Measurements from ENCODE around the gene PARD3B.

PARD3B gene

DNA sequence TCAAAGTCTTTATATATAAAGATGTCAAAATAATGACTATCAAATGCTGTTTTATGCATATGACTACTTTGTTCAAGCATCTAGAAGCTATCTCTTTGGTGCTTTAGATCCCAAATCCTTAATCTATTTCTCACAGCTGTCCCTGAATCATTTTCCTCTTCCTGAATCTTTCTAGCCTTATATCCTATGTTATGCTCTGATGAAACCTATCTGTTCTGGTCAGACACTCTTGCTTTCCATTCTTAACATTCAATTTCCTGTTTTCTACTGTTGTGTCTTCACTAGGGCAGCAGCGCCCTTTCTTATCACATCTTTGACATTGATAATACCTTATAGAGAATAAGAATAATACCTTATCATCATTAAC, 6.3 kb upstream of the PARD3B start:
- no peak overlapping the region for H3K4me3 ChIP-seq (replicated peaks; ENCODE audit: low read depth, low read length)
- DNase-seq (ENCODE audit: low read depth), result no peak
- TF ChIP-seq, protein P1, sequence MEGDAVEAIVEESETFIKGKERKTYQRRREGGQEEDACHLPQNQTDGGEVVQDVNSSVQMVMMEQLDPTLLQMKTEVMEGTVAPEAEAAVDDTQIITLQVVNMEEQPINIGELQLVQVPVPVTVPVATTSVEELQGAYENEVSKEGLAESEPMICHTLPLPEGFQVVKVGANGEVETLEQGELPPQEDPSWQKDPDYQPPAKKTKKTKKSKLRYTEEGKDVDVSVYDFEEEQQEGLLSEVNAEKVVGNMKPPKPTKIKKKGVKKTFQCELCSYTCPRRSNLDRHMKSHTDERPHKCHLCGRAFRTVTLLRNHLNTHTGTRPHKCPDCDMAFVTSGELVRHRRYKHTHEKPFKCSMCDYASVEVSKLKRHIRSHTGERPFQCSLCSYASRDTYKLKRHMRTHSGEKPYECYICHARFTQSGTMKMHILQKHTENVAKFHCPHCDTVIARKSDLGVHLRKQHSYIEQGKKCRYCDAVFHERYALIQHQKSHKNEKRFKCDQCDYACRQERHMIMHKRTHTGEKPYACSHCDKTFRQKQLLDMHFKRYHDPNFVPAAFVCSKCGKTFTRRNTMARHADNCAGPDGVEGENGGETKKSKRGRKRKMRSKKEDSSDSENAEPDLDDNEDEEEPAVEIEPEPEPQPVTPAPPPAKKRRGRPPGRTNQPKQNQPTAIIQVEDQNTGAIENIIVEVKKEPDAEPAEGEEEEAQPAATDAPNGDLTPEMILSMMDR (IDR thresholded peaks at IDR 0.05; ENCODE audit: low read length, missing control alignments), result no peak

DNA sequence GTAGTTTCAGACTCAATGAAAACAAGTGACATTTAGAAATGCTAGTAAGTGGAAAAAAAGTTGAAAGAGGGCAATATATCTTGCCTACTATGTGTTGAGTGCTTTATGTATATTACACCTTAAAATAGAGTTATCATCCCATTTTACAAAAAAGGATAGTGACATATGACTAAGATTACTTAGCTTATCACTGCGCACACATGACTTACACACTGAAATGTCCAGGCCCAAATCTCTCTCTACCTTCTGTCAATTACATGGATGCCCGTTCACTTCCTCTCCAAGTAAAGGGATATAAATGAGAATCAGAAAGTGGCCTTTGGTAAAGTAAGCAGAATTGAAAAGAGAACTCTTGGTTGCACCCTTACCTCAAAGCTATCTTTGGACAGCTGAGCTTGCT, 3.6 kb upstream of the PARD3B start:
- H3K4me3 ChIP-seq (replicated peaks; ENCODE audit: low read depth, low read length), result no peak overlapping the region
- DNase-seq (ENCODE audit: low read depth), result no peak
- TF ChIP-seq, protein P1 (IDR thresholded peaks at IDR 0.05; ENCODE audit: low read length, missing control alignments), result no peak

DNA sequence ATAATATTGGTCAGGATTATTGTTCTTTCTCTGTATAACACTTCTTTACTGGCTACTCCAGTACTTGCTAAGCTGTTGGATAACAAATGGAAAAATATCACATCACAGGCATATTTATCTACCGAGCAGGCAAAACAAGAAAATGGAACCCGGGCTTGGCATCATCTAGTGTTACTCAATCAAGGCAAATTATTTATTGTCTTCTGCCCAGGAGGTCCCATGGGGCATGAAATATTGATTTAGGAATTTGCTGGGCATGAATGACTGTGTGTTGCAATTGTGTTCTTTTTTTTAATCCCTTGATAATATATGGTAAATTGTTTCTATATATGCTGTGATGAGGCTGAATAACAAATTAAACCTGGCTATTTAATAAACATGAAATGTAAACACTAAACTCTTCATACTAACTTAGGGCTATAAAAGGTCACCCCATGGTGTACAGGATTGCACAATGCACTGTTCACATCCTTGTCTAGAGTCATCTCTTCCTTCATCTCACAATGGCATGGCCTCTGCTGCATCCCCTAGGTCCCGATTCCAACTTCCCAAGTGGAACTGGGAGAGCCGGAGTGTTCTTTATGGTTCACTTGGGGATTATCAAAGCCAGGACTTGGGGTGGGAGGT, 2.2 kb upstream of the PARD3B start:
- TF ChIP-seq, protein P1 (IDR thresholded peaks at IDR 0.05; ENCODE audit: low read length, missing control alignments), result no peak
- DNase-seq (ENCODE audit: low read depth), result no peak

DNA sequence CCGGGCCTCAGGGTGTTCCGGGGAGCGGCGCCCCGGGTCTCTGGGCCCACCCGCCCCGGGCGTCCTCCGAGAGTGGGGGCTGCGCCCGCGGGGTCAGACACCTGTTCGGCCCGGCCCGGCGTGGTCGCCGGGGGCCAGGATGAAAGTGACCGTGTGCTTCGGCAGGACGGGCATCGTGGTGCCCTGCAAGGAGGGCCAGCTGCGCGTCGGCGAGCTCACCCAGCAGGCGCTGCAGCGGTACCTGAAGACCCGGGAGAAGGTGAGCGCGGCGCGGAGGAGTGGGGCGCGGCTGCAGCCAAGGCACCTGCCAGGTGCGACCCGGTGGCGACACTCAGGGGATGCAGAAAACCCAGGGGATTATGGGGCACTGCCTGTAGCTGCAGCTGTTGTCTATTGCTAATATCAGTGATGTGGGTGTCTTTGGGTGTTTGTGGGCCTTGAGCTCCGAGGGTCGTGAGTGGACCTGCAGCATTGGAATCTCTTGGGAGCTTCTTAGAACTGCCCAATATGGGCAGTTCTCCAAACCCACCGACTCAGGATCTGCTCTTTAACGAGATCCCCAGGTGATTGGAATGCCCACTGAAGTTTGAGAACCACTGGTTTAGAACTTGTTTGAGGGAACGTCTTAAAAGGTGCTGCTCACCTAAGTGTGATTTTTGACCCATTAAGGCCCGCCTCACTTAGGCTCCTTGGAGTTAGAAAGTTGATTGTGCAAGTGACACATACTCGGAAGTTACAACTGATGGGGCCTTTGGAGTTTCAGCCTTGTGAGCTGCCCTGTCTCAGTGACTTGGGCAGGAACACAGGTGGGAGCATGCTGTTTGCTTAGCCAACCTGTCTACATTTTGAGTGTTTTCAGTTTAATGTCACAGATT, 823 bp downstream of the PARD3B start:
- DNase-seq (ENCODE audit: low read depth), result no peak
- TF ChIP-seq, protein P1 (IDR thresholded peaks at IDR 0.05; ENCODE audit: low read length, missing control alignments), result no peak
- peak overlapping the region; percentile 63 for H3K4me3 ChIP-seq (replicated peaks; ENCODE audit: low read depth, low read length)

More for the DNA sequence above, 2.2 kb upstream of the PARD3B start:
- H3K4me3 ChIP-seq (replicated peaks; ENCODE audit: low read depth, low read length), result no peak overlapping the region

DNA sequence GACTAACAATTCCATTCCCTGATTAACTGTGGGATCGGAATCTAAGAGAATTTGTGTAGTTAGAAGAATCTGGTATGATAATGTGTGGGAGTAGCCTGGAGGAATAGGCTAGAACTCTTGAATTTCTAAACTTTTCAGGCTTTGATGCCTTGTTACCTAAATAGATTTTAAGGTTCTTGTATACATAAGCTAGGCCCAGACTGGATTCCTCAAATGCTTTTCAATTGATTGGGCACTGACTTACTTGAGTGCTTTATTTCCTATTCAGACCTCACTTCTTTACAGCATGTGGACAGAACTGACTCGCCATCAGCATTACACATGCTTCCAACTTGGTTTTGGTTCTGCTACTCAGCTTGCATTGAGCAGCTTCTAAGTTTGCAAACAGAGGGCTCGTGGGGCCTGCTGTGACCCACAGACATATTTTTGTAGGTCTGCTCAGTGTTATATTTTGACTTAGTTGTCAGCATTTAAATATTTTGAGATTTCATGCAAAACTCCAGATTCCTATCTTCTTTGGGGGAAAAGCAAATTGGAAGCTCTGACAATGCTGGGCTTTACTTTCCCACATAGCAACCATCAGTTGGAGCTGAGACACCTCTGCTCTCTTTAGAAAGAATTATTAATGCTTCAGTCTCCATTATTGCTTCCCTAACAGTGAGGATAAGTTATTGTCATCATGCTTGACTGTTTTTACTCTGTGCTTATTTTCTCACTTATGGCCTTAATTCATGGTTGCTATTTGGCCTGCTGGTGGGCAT, 5.7 kb downstream of the PARD3B start:
- peak; percentile 52 for DNase-seq (ENCODE audit: low read depth)
- H3K4me3 ChIP-seq (replicated peaks; ENCODE audit: low read depth, low read length), result no peak overlapping the region
- TF ChIP-seq, protein P1 (IDR thresholded peaks at IDR 0.05; ENCODE audit: low read length, missing control alignments), result no peak

DNA sequence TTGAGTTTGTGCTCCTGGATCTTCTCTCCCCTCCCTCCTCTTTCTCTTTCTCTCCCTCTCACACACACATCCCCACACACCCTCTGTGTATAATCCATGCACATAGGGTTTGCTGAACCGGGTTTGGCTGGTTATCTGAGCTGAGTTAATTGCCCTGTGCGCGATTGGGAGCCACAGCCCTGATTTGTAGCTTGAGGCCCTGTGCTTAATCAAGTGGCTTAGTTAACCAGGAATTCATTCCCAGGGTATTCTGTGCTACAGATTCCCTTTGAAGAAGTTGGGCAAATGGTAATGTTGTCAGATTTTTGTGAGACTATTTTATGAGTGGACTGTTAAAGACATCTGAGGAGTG, 6.2 kb downstream of the PARD3B start:
- TF ChIP-seq, protein P1 (IDR thresholded peaks at IDR 0.05; ENCODE audit: low read length, missing control alignments), result no peak
- DNase-seq (ENCODE audit: low read depth), result no peak

More for the DNA sequence above, 6.2 kb downstream of the PARD3B start:
- no peak overlapping the region for H3K4me3 ChIP-seq (replicated peaks; ENCODE audit: low read depth, low read length)

Measured in fibroblast of pulmonary artery (primary cell).